Hepatocyte (in vitro differentiated cells): ENCODE data around the gene OPCML.

ENCODE experiments used
- CTCF ChIP-seq: fragments of 200-600 bp; sonication (generic); IDR thresholded peaks from 2 replicates; pipeline ENCODE4 v1.5.1; 2016; ENCODE audit warnings: antibody characterized with exemption, mild to moderate bottlenecking; ENCODE audit not compliant: poor library complexity
- EZH2 ChIP-seq: fragments of 200-600 bp; sonication (generic); IDR thresholded peaks from 2 replicates; pipeline ENCODE4 v1.6.1; 2016; ENCODE audit warnings: antibody characterized with exemption, mild to moderate bottlenecking, borderline replicate concordance
- EZH2phosphoT487 ChIP-seq: fragments of 200-600 bp; sonication (generic); IDR thresholded peaks from one replicate; pipeline ENCODE4 v1.6.1; 2018; ENCODE audit warnings: antibody characterized with exemption, mild to moderate bottlenecking, low read depth, moderate library complexity; ENCODE audit not compliant: unreplicated experiment, severe bottlenecking

- TF ChIP-seq CTCF (no peak), EZH2phosphoT487 (no peak), EZH2 (no peak)
These were observed 425.9 kb downstream of the OPCML start for GRCh38 chr11:133106417-133106816.
